HepG2 (cell line): ENCODE measurements around the gene IGFALS. TPM values are rescaled to one million over a fixed set of nuclear protein-coding genes. Genes with fewer than 3 reads are reported as not detected.
A peak's percentile ranks its signal among the peaks of the same experiment; 100 is the strongest.

Experiments used
- DNMT1 ChIP-seq: sonication (generic); formaldehyde crosslinking; IDR thresholded peaks from 2 replicates; pipeline ENCODE4 v1.5.1; 2020; ENCODE audit warnings: mild to moderate bottlenecking, missing genetic modification reagents
- EEA1 ChIP-seq: sonication (generic); formaldehyde crosslinking; IDR thresholded peaks from 2 replicates; pipeline ENCODE4 v1.5.1; 2020; ENCODE audit warnings: mild to moderate bottlenecking, missing genetic modification reagents, borderline replicate concordance
- GATAD2A ChIP-seq: IDR thresholded peaks from 2 replicates; pipeline ENCODE4 v1.6.1; 2016
- HDAC6 ChIP-seq: fragments of 200-600 bp; sonication (generic); IDR thresholded peaks from 2 replicates; pipeline ENCODE4 v1.7.0; 2017; ENCODE audit warnings: mild to moderate bottlenecking, antibody characterized with exemption, low read length, low read depth
- JARID2 ChIP-seq: sonication (generic); formaldehyde crosslinking; IDR thresholded peaks from 2 replicates; pipeline ENCODE4 v1.8.1; 2023; ENCODE audit warnings: missing genetic modification reagents, inconsistent platforms; ENCODE audit not compliant: insufficient replicate concordance
- KDM5A ChIP-seq: fragments of 200-600 bp; sonication (generic); IDR thresholded peaks from 2 replicates; pipeline ENCODE4 v1.7.0; 2018; ENCODE audit warnings: antibody characterized with exemption, mild to moderate bottlenecking, low read length, borderline replicate concordance
- MAF1 ChIP-seq: sonication (generic); formaldehyde crosslinking; IDR thresholded peaks from 2 replicates; pipeline ENCODE4 v1.5.0; 2020; ENCODE audit warnings: missing genetic modification reagents, borderline replicate concordance
- POLR2G ChIP-seq: fragments of 200-400 bp; formaldehyde crosslinking; IDR thresholded peaks from 2 replicates; pipeline ENCODE4 v1.6.1; 2018; ENCODE audit warnings: mild to moderate bottlenecking, low read depth, low read length, moderate library complexity
- RBFOX2 ChIP-seq: fragments of 200-400 bp; formaldehyde crosslinking; IDR thresholded peaks from 2 replicates; pipeline ENCODE4 v1.6.1; 2017; ENCODE audit warnings: low read depth, mild to moderate bottlenecking, low read length
- REPIN1 ChIP-seq: sonication (generic); formaldehyde crosslinking; IDR thresholded peaks from 2 replicates; pipeline ENCODE4 v1.8.0; 2022; ENCODE audit warnings: missing genetic modification reagents, low read depth, mild to moderate bottlenecking, borderline replicate concordance
- SATB2 ChIP-seq: sonication (generic); formaldehyde crosslinking; IDR thresholded peaks from 2 replicates; pipeline ENCODE4 v1.5.0; 2020; ENCODE audit warnings: missing genetic modification reagents
- SNAPC2 ChIP-seq: sonication (generic); formaldehyde crosslinking; IDR thresholded peaks from 2 replicates; pipeline ENCODE4 v1.8.1; 2022; ENCODE audit warnings: mild to moderate bottlenecking, missing genetic modification reagents
- SOX6 ChIP-seq, 2 experiments: fragments of 450-650 bp in 1 of 2; sonication (generic) in 1 of 2; formaldehyde crosslinking in 1 of 2; IDR thresholded peaks; 2 replicates each; pipeline versions ENCODE4 v1.4.0 to v1.6.1; 2017 to 2020; ENCODE audit warnings: antibody characterized with exemption in 1 of 2, mild to moderate bottlenecking in 1 of 2, missing genetic modification reagents in 1 of 2
- SRSF1 ChIP-seq: fragments of 200-400 bp; formaldehyde crosslinking; optimal IDR thresholded peaks from 2 replicates; pipeline ENCODE3; 2017; ENCODE audit warnings: mild to moderate bottlenecking, low read depth, low read length, moderate library complexity
- TGIF2 ChIP-seq: IDR thresholded peaks from 2 replicates; pipeline ENCODE4 v1.6.1; 2016; ENCODE audit warnings: control low read depth, missing compliant biosample characterization
- YEATS4 ChIP-seq: sonication (generic); formaldehyde crosslinking; IDR thresholded peaks from 2 replicates; pipeline ENCODE4 v1.4.0; 2020; ENCODE audit warnings: missing genetic modification reagents, borderline replicate concordance
- ZBTB1 ChIP-seq: sonication (generic); formaldehyde crosslinking; IDR thresholded peaks from 2 replicates; pipeline ENCODE4 v1.4.0; 2020; ENCODE audit warnings: missing genetic modification reagents, borderline replicate concordance
- ZBTB20 ChIP-seq: sonication (generic); formaldehyde crosslinking; IDR thresholded peaks from 2 replicates; pipeline ENCODE4 v1.8.1; 2023; ENCODE audit warnings: missing genetic modification reagents, low read depth, mild to moderate bottlenecking, borderline replicate concordance
- ZNF251 ChIP-seq: sonication (generic); formaldehyde crosslinking; IDR thresholded peaks from 2 replicates; pipeline ENCODE4 v1.9.0; 2021; ENCODE audit warnings: mild to moderate bottlenecking, missing genetic modification reagents
- ZNF432 ChIP-seq: sonication (generic); formaldehyde crosslinking; IDR thresholded peaks from 2 replicates; pipeline ENCODE4 v1.5.0; 2020; ENCODE audit warnings: missing genetic modification reagents, mild to moderate bottlenecking, borderline replicate concordance
- ZNF484 ChIP-seq: sonication (generic); formaldehyde crosslinking; IDR thresholded peaks from 2 replicates; pipeline ENCODE4 v1.5.1; 2020; ENCODE audit warnings: mild to moderate bottlenecking, low read depth, missing genetic modification reagents, borderline replicate concordance
- ZNF563 ChIP-seq: sonication (generic); formaldehyde crosslinking; IDR thresholded peaks from 2 replicates; pipeline ENCODE4 v1.8.0; 2022; ENCODE audit warnings: mild to moderate bottlenecking, moderate library complexity, missing genetic modification reagents
- ZNF652 ChIP-seq: IDR thresholded peaks from 2 replicates; pipeline ENCODE4 v1.6.1; 2016; ENCODE audit warnings: low read depth, borderline replicate concordance
- polyA plus RNA-seq, 8 experiments: library from polyadenylated mRNA; depleted of rRNA in 3 of 8; stranded (reverse) in 7 of 8; unstranded in 1 of 8; fragments of >200 nt; fragmentation: Illumina TruSeq in 4 of 8; extraction: Trizol in 4 of 8; gene quantifications; 2 replicates each; pipeline versions ENCODE4 v1.2.1 to v1.2.3, GENCODE V29; 2011 to 2016; ENCODE audit warnings: low read depth in 4 of 8, missing spikeins in 1 of 8, mixed read lengths in 1 of 8; ENCODE audit not compliant: insufficient read depth in 1 of 8
- total RNA-seq, 5 experiments: library from RNA; depleted of rRNA; stranded (reverse); fragments of >200 nt; fragmentation: Illumina TruSeq; extraction: Trizol; gene quantifications; 2 replicates each; pipeline ENCODE4 v1.2.3, GENCODE V29; 2016; ENCODE audit warnings: low read depth in 1 of 5
- TF ChIP-seq, protein P1 (sequence below): sonication (generic); formaldehyde crosslinking; IDR thresholded peaks from 2 replicates; pipeline ENCODE4 v1.8.0; 2022; ENCODE audit warnings: missing genetic modification reagents, low read depth, mild to moderate bottlenecking, borderline replicate concordance
- TF ChIP-seq, protein P2 (sequence below): sonication (generic); formaldehyde crosslinking; IDR thresholded peaks from 2 replicates; pipeline ENCODE4 v1.4.0; 2020; ENCODE audit warnings: mild to moderate bottlenecking, low read depth, missing genetic modification reagents
- TF ChIP-seq, protein P3 (sequence below): sonication (generic); formaldehyde crosslinking; IDR thresholded peaks from 2 replicates; pipeline ENCODE4 v1.8.0; 2023; ENCODE audit warnings: mild to moderate bottlenecking, missing genetic modification reagents
- TF ChIP-seq, protein P4 (sequence below): IDR thresholded peaks from 2 replicates; pipeline ENCODE4 v1.6.1; 2018; ENCODE audit warnings: missing genetic modification reagents, mild to moderate bottlenecking, missing compliant biosample characterization

The IGFALS gene
- total and polyA plus RNA-seq, 2 of the 13 experiments (the other 11 are each of a cell fraction or from before 2014, with no cell fraction given), result 0.34 to 2.4 TPM

DNA sequence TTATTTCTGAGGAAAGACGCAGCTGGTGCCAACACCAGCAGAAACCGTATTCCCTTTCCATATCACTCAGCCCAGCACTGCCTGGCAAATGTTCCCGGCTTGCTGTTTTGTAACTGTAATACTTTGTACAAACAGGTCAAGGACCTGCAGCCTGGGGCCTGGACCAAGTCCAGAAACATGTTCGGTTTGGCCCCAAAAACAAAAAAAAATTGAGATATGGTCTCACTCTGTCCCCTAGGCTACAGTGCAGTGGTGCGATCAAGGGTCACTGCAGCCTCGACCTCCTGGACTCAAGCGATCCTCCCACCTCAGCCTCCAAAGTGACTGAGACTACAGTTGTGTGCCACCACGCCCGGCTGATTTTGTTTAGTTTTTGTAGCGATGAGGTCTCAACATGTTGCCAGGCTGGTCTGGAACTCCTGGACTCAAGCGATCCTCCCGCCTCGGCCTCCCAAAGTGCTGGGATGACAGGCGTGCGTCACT lies 31.9 kb upstream of the IGFALS start (continued):
- TF ChIP-seq POLR2G, result no peak
- TF ChIP-seq HDAC6, result no peak
- TF ChIP-seq ZNF652 (CRISPR knock-in tag), result no peak
- TF ChIP-seq ZBTB20, result 0 out of 2 replicates have a peak, but pooled peaks have one; percentile 15
- no peak for TF ChIP-seq KDM5A
- TF ChIP-seq, protein P1, sequence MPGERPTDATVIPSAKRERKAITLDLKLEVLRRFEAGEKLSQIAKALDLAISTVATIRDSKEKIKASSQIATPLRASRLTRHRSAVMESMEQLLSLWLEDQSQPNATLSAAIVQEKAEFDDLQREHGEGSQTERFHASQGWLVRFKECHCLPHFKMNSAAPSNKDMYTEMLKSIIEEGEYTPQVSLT (CRISPR knock-in tag), result no peak
- TF ChIP-seq JARID2 (CRISPR knock-in tag), result no peak
- TF ChIP-seq YEATS4 (CRISPR knock-in tag), result no peak
- TF ChIP-seq MAF1 (CRISPR knock-in tag), result peak; percentile 44; the same call in 1 of the 2 replicates
- no peak for TF ChIP-seq SOX6 (IDR thresholded peaks at IDR 0.05)
- TF ChIP-seq SOX6 (CRISPR knock-in tag; IDR thresholded peaks at IDR 0.05), result peak; percentile 75
- TF ChIP-seq REPIN1, result peak; percentile 50; the same call in 1 of the 2 replicates
- no peak for TF ChIP-seq SRSF1
- no peak for TF ChIP-seq ZBTB1 (CRISPR knock-in tag)
- no peak for TF ChIP-seq ZNF251
- TF ChIP-seq TGIF2 (CRISPR knock-in tag), result no peak
- TF ChIP-seq SATB2 (CRISPR knock-in tag), result no peak
- TF ChIP-seq, protein P2, sequence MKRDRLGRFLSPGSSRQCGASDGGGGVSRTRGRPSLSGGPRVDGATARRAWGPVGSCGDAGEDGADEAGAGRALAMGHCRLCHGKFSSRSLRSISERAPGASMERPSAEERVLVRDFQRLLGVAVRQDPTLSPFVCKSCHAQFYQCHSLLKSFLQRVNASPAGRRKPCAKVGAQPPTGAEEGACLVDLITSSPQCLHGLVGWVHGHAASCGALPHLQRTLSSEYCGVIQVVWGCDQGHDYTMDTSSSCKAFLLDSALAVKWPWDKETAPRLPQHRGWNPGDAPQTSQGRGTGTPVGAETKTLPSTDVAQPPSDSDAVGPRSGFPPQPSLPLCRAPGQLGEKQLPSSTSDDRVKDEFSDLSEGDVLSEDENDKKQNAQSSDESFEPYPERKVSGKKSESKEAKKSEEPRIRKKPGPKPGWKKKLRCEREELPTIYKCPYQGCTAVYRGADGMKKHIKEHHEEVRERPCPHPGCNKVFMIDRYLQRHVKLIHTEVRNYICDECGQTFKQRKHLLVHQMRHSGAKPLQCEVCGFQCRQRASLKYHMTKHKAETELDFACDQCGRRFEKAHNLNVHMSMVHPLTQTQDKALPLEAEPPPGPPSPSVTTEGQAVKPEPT (CRISPR knock-in tag), result no peak
- TF ChIP-seq DNMT1 (CRISPR knock-in tag), result no peak
- no peak for TF ChIP-seq EEA1 (CRISPR knock-in tag)
- TF ChIP-seq, protein P3, sequence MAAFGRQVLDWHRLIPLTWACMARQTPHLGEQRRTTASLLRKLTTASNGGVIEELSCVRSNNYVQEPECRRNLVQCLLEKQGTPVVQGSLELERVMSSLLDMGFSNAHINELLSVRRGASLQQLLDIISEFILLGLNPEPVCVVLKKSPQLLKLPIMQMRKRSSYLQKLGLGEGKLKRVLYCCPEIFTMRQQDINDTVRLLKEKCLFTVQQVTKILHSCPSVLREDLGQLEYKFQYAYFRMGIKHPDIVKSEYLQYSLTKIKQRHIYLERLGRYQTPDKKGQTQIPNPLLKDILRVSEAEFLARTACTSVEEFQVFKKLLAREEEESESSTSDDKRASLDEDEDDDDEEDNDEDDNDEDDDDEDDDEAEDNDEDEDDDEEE (CRISPR knock-in tag), result no peak
- no peak for TF ChIP-seq ZNF432 (CRISPR knock-in tag)
- no peak; the same call in 1 of the 2 replicates for TF ChIP-seq GATAD2A (CRISPR knock-in tag)
- no peak for TF ChIP-seq RBFOX2
- TF ChIP-seq, protein P4, sequence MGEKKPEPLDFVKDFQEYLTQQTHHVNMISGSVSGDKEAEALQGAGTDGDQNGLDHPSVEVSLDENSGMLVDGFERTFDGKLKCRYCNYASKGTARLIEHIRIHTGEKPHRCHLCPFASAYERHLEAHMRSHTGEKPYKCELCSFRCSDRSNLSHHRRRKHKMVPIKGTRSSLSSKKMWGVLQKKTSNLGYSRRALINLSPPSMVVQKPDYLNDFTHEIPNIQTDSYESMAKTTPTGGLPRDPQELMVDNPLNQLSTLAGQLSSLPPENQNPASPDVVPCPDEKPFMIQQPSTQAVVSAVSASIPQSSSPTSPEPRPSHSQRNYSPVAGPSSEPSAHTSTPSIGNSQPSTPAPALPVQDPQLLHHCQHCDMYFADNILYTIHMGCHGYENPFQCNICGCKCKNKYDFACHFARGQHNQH (CRISPR knock-in tag), result peak; percentile 42; the same call in 1 of the 2 replicates
- no peak; the same call in 1 of the 2 replicates for TF ChIP-seq ZNF563 (CRISPR knock-in tag)
- TF ChIP-seq ZNF484 (CRISPR knock-in tag), result no peak
- TF ChIP-seq SNAPC2 (CRISPR knock-in tag), result no peak
